Ovary (tissue), 3 donors: Measurements from ENCODE around the gene GPR17.

Source experiments
- EP300 ChIP-seq: sonication (generic); formaldehyde crosslinking; IDR thresholded peaks from one replicate; pipeline ENCODE4 v1.6.1; 2017; ENCODE audit warnings: antibody characterized with exemption
- TF ChIP-seq, protein P1 (sequence below), 3 donors: fragments of 450-650 bp in 2 of 3; fragments of 200-600 bp in 1 of 3; IDR thresholded peaks; one replicate each; pipeline versions ENCODE4 v1.5.1 to v1.8.0; 2016 to 2022; ENCODE audit warnings: antibody characterized with exemption in 3 of 3, mild to moderate bottlenecking in 1 of 3
- donor health status: DM: no; HTN: no; CAD: no.

DNA sequence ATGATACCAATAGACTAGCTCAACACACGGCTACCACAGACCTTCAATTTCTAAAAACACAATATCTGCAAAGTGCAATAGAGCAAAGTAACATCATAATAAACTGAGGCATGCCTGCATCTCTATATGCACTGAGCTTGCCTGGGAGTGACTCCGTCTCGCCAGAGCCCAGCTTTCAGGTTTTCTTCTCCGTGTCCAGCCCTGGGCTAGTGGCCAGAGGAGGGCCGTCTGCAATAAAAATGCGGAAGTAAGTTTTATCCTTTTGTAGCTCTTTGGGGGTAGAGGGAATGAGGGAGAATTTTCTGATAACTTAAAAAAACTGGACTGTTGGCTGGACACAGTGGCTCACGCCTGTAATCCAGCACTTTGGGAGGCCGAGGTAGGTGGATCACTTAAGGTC lies 41.0 kb upstream of the GPR17 start:
- TF ChIP-seq, protein P1, sequence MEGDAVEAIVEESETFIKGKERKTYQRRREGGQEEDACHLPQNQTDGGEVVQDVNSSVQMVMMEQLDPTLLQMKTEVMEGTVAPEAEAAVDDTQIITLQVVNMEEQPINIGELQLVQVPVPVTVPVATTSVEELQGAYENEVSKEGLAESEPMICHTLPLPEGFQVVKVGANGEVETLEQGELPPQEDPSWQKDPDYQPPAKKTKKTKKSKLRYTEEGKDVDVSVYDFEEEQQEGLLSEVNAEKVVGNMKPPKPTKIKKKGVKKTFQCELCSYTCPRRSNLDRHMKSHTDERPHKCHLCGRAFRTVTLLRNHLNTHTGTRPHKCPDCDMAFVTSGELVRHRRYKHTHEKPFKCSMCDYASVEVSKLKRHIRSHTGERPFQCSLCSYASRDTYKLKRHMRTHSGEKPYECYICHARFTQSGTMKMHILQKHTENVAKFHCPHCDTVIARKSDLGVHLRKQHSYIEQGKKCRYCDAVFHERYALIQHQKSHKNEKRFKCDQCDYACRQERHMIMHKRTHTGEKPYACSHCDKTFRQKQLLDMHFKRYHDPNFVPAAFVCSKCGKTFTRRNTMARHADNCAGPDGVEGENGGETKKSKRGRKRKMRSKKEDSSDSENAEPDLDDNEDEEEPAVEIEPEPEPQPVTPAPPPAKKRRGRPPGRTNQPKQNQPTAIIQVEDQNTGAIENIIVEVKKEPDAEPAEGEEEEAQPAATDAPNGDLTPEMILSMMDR (IDR thresholded peaks at IDR 0.05) = no peak
- TF ChIP-seq EP300 = no peak
